Ecto neural progenitor cell (in vitro differentiated cells): ENCODE measurements around the gene CNTLN.
"Not testable (repeated sequence)": the region's sequence is repeated elsewhere in the genome, so short reads cannot be mapped to it uniquely, and the experiment has no call there.

Experiments used
- DNase-seq: peaks from one replicate; pipeline ENCODE4 v3.0.0-alpha.2; 2018; ENCODE audit warnings: low spot score

CNTLN gene

DNA sequence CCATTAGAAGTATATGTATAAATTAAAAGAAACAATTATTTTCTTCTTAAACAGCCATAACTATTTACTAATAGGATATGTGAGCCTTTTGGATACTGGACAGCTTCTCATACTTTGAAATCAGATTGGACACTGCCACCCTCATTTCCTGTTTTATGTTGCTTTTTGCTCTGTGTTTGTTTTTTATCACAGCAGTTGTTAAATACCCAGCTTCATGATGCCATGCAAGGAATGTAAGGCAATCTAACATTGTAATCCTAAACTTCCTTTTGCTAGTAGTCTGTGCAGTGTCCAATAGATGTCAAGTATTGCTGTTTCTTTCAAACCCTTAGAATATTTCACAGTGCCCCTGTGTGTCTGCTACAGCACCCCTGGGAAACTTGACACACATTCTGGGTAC lies 56.2 kb downstream of the CNTLN start:
- no peak for DNase-seq

DNA sequence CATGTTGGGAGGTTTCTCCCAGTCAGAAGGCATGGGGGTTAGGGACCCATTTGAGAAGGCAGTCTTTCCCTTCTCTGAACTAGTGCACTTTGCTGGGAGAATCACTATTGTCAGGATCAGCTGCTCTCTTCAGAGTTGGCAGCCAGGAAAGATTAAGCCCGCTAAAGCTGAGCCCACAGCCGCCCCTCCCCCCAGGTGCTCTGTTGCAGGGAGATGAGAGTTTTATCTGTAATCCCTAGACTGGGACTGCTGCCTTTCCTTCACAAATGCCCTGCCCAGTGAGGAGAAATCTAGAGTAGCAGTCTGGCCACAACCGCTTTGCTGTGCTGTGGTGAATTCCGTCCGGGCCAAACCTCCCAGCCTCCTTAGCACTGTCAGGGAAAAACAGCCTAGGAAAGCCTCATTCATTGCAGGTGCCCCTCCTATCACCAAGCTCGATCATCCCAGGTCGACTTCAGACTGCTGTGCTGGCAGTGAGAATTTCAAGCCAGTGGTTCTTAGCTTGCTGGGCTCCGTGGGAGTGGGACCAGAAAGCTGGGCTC lies 69.8 kb downstream of the CNTLN start:
- DNase-seq, result peak; percentile 67

DNA sequence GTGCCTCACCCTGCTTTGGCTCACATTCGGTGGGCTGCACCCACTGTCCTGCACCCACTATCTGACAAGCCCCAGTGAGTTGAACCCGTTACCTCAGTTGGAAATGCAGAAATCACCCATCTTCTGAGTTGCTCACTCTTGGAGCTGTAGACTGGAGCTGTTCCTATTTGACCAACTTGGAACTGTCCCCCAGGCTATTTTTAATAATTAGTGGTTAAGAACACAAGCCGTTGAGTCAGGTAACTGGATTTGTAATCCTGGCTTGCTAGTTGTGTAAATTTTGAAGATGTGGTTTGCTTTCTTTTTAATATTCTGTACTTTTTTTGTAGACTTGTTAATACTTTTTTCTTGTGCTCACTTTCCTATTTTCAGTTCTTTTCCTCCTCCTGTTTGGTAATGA lies 81.2 kb downstream of the CNTLN start:
- no peak for DNase-seq

DNA sequence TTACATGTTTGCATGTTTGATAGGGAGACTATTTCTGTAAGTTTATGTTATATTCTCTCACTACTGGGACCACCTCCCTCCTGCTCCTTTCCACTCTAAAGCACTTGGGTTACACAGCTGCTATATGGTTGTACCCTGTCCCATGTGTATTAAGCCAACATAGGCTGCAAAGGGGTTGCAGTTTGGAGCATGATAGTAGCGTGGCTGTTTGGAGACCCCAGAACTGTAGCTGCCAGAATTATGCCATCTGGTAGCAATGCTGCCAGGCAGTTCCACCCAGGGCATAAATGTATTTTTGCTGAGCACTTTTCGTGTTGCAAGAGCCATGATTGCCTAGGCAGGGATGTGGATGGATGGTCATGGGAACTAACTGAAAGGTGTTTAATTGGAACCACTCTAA lies 81.8 kb downstream of the CNTLN start:
- no peak for DNase-seq

DNA sequence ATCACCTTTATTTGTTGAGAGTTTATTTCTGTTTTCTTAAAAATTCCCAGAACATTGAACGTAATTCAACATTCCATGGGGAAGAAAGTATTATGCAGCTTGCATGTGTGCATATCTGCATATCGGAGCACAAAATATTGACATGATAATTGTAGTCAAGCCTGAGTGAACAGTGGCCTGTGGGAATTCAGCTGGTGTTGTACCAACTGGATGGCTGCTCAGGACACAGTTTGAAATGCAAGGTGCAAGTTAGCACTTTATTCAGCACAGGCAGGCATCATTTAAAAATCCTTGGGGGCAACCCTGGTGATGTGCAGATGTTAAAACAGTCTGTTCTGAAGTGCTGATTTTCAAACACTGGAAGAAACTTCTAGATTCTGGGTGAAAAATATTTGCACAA lies 82.4 kb downstream of the CNTLN start:
- no peak for DNase-seq

DNA sequence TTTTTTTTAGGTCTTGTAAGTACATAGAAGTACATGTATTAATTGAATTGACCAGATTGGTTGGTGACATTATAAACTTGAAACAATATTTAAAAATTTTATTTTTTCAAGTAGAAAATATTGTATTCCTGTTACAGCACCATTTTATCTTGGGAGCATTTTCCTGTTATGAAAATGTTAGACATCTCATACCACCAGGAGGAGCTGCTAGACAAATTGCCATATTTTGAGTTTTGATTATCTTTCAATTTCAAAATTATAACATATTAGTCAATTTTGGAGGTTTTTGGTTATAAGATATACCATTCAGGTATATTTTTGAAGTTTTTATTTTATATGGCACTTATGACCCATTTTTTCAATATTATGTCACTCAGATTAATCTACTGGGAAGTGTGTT lies 84.4 kb downstream of the CNTLN start:
- no peak for DNase-seq

DNA sequence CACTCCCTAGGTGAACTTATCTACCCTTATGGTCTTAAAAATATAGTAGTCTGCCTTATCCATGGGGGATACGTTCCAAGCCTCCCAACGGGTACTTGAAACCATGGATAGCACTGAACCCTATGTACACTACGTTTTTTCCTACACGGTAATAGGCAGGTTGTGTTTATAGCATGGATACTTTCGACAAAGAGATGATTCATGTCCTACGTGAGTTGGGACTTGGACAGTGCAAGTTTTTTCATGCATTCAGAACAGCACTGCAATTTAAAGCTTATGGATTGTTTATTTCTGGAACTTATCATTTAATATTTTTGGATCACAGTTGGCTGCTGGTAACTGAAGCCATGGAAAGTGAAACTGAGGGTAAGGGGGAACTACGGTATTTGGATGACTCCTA lies 88.1 kb downstream of the CNTLN start:
- DNase-seq, result no peak

DNA sequence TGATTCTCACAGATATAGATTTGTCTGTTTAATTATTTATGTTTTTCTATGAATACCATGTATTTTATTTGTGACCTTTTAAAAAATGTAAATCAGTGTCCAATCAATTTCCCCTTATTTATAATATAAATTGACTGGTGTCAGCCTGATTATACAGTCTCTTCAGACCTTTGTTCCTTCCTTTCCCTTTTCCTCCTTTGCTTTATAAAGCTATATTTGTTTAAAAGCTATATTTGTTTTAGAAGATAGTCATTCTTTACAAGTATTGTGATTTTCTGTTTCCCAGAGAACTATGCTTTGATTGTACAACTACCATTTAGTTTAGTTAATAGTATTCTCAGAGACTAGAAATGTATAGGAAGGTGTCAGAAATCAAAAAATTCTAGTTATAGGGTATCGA lies 90.6 kb downstream of the CNTLN start:
- no peak for DNase-seq

DNA sequence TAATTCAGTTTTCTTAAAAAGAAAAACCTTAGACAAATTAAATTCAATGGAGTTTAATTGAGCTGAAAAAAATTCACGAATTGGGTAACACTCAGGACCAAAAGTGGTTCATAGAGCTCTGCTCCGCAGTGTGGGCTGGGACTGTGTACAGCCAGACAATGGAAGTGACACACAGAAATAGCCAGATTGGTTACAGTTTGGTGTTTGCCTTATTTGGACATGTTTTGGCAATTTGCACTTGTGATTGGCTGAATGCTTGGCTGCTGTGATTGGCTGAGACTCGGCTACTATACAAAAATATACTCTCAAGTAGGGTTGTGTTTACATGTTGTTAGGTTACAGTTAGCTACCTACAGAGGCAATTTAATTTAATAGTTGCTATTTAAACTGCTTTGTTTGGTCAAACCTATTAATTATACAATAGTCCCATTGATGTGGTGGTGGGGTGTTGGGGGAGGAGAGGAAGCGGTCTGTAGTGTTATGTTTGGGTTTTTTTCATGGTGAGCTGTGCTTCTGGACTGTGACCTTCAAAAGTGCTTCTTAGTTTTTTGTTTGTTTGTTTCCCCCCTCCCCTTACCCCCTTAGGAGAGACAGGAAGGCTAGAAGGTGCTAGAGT lies 95.2 kb downstream of the CNTLN start:
- DNase-seq, result no peak

DNA sequence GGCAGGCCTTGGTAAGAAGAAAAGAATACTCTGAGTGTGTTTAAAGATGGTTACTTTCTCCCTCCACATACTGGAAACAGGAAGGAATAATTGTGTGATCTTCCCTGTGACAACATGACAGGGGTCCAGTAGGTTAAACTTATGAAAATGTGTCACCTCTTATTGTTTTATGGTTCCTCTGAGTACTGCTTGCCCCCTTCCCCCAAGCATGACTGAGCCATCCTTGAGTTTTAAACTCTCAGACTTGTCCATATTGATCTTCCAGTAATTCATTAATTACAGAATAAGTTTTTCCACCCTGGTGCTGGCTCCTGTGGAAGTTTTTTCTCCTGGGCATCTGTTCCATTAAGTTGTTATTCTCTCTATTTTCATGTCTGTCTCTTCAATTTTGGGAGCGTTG lies 95.8 kb downstream of the CNTLN start:
- no peak for DNase-seq

DNA sequence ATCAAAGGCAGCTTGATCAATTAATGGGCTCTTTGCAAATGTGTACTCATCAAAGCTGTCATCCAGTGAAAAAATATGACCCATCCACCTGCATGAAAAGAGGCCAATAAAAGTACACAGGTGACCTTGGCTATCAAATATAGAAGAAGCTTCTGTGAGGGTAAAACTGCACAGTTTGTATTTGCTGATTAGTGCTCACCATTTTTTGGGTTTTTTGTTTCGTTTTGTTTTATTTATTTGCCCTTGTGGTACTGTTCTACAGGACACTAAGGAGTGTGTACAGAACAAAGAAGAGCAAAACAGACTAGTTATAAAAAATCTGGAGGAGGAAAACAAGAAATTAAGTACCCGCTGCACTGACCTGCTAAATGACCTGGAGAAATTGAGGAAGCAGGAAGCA lies 101.3 kb downstream of the CNTLN start:
- DNase-seq, result no peak

DNA sequence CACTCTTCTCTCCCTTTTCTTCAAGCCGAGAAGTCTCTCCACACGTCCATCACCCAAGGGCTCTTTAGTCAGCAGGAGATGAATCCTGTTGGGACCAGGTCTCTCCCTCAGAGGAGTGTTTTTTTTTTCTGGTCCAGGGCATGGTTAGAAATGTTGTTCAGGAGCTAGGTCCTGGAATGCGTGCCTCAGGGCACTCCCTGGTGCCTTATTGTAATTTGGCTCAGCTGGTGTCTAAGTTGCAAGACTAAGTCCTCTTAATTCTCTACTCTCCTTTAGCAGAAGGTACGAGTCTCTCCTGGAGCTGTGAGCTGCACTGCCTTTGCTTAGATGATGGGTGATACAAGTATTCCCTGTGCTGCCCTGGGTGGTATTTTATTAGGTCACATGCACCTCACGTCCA lies 111.9 kb downstream of the CNTLN start:
- no peak for DNase-seq

DNA sequence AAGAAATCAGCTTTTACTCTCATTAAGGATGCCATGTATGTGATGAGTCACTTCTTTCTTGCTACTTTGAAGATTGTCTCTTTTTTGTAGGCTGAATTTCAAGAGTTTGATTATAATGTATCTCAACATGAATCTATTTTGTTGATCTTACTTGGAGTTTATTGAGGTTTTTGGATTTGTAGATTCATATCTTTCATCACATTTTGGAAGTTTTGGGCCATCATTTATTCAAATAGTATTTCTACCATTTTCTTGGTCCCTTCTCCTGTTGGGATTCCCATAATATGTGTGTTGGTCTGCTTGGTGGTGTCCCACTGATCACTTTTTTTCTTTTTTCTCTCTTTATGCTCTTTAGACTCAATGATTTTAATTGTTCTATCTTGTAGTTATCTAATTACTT lies 116.3 kb downstream of the CNTLN start:
- no peak for DNase-seq

DNA sequence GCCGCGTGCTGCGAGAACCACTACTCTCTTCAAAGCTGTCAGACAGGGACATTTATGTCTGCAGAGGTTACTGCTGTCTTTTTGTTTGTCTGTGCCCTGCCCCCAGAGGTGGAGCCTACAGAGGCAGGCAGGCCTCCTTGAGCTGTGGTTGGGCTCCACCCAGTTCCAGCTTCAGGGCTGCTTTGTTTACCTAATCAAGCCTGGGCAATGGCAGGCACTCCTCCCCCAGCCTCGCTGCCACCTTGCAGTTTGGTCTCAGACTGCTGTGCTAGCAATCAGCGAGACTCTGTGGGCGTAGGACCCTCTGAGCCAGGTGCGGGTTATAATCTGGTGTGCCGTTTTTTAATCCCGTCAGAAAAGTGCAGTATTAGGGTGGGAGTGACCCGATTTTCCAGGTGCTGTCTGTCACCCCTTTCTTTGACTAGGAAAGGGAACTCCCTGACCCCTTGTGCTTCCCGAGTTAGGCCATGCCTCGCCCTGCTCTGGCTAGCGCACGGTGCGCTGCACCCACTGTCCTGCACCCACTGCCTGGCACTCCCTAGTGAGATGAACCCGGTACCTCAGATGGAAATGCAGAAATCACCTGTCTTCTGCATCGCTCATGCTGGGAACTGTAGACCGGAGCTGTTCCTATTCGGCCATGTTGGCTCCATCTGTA lies 133.8 kb downstream of the CNTLN start:
- peak; percentile 46 for DNase-seq

DNA sequence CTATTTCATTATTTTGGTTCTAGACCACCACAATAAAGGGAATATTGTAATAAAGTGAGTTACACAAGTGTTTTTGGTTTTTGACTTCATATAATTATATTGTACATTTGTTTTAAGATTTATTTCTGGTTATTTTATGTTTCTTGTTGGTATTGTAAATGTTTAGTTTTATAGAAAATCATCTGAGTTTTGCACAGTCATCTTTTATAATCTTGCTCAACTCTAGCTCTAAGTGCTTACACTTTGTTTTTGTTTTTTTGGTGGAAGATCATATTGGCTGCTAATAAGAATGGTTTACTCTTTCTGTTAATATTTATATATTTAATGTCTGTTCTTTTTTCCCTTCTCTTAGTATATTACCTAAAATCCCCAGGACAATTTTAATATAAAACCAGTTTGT lies 135.0 kb downstream of the CNTLN start:
- DNase-seq, result no peak

DNA sequence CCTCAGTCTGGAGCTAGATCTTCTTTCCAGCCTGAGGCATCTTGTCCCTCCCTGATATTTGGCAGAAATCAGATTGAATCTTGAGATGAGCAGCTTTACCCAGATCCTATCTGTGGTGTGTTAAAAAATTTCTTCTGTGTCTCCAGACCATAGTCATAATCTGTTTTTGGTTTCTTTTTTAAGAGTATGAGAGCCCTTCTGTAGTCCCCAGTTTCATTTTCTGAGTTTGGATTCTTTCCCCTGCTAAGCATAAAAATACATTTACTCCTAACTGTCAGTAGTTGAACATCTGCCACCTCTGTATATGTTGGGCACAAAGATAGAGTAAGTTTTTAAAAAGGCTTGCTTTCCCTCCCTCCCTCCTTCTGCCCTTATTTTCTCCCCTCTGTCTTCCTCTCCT lies 137.7 kb downstream of the CNTLN start:
- DNase-seq, result no peak

DNA sequence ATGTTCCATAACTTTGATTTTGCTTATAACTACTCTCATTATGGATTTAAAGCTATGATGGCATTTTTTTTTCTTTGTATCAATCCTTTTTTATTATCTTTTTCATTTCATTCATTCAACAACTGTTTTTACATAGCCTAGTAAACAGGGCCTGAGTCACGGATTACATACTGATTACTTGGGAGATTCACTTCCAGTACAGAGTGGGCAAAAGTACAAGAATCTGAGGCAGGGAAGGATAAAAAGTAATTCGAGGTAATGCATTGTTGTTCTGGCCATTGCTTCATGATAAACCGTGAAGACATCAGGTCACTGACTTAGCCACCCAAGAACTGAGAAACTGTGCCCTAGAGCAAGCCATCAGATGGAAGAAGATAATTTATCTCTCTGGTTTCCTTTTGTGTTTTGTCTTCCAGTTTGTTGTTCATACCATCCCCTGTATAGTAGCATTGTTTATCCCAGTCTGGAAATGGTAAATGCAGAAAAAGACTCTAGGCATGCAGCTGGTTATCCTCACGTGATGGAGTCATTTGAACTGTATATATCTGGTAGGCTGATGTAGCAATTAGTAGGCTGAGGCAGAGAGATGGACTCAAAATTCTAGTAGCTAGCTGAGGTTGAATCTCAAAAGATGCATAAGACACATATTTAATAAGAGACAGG lies 145.6 kb downstream of the CNTLN start:
- DNase-seq, result no peak

DNA sequence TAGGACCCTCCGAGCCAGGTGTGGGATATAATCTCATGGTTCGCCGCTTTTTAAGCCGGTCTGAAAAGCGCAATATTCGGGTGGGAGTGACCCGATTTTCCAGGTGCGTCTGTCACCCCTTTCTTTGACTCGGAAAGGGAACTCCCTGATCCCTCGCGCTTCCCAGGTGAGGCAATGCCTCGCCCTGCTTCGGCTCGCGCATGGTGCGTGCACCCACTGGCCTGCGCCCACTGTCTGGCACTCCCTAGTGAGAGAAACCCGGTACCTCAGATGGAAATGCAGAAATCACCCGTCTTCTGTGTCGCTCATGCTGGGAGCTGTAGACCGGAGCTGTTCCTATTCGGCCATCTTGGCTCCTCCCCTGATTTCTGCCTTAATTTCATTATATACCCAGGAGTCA lies 155.8 kb downstream of the CNTLN start:
- not testable (repeated sequence) for DNase-seq

DNA sequence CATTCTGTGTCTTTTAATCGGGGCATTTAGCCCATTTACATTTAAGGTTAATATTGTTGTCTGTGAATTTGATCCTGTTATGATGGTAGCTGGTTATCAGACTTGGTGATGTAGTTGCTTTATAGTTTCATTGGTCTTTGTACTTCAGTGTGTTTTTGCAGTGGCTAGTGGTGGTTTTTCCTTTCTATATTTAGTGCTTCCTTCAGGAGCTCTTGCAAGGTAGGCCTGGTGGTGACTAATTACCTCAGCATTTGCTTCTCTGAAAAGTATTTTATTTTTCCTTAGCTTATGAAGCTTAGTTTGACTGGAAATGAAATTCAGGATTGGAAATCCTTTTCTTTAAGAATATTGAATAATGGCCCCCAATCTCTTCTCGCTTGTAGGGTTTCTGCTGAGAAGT lies 156.9 kb downstream of the CNTLN start:
- DNase-seq, result no peak

DNA sequence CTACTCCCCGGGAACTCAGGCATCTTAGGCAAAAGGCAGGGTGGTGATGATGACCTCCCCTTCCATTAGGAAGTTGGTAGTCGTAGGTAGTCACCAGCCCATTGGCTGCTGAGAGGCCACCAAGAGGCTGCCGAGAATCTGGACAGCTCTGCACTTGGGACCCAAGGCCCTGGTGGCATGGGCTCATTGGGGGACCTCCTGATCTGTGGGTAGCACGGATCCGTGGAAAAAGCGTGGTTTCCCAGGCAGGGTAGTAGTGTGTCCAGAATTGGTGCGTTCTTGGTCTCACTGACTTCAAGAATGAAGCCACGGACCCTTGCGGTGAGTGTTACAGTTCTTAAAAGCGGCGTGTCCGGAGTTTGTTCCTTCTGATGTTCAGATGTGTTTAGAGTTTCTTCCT lies 158.8 kb downstream of the CNTLN start:
- DNase-seq, result no peak

DNA sequence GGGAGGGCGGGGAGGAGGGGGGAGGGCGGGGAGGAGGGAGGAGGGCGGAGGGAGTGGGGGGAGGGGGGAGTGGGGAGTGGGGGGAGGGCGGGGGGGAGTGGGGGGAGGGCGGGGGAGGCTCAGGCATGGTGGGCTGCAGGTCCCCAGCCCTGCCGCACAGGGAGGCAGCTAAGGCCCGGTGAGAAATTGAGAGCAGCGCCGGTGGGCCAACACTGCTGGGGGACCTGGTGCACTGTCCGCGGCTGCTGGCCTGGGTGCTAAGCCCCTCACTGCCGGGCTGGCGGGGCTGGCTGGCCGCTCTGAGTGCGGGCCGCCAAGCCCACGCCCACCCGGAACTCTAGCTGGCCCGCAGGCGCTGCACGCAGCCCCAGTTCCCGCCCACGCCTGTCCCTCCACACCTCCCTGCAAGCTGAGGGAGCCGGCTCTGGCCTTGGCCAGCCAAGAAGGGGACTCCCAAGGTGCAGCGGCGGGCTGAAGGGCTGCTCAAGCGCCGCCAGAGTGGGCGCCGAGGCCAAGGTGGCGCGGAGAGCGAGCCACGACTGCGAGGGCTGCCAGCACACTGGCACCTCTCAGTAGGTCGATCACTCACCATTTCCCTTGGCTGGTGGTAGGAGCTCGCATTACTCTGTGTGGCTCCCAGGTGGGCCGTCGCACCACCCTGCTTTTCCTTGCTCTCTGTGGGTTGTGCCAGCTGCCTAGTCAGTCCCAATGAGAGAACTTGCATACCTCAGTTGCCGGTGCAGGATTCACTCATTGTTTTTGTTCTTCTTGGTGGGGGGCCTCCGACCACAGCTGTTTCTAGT lies 160.2 kb downstream of the CNTLN start:
- DNase-seq, result no peak

DNA sequence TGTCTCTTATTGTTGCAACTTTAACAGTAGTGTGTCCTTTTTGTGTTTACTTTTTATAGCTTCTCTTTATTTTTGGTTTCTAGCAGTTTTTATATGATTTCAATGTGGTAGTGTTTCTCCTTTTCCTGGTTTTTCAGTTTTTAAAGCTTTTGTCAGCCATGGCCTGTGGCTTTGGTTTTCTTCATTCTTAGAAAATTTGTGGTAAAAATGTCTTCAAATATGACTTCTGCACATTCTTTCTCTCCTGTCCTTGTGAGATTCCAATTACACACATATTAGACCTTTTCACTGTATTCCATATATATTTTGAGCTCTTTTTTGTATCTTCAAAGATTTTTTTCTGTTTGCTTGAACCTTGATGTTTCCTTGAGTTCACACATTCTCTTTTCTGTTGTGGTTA lies 180.5 kb downstream of the CNTLN start:
- no peak for DNase-seq
